Globus pallidus (tissue), 1 donor: ENCODE measurements around the gene MYBPHL.

Experiments used
- DNase-seq: peaks from one replicate; pipeline ENCODE4 v3.0.0-alpha.2; 2015; ENCODE audit warnings: low spot score

Gene MYBPHL

GRCh38 chr1:109281680-109282496 lies 24.9 kb downstream of the MYBPHL start:
- no peak for DNase-seq

- no peak for DNase-seq
These were observed 25.9 kb downstream of the MYBPHL start for GRCh38 chr1:109280862-109281261.

- no peak for DNase-seq
These were observed 27.1 kb downstream of the MYBPHL start for GRCh38 chr1:109279615-109280278.

- DNase-seq, result peak; percentile 88
These were observed 29.2 kb downstream of the MYBPHL start for GRCh38 chr1:109277434-109278204.

GRCh38 chr1:109275706-109276345 lies 31.0 kb downstream of the MYBPHL start:
- no peak for DNase-seq

- no peak for DNase-seq
These were observed 32.0 kb downstream of the MYBPHL start for GRCh38 chr1:109274533-109275476.

GRCh38 chr1:109273570-109274288 lies 33.1 kb downstream of the MYBPHL start:
- DNase-seq, result no peak

GRCh38 chr1:109272831-109273547 lies 33.8 kb downstream of the MYBPHL start:
- no peak for DNase-seq

GRCh38 chr1:109272021-109272799 lies 34.6 kb downstream of the MYBPHL start:
- no peak for DNase-seq

GRCh38 chr1:109271458-109271857 lies 35.4 kb downstream of the MYBPHL start:
- no peak for DNase-seq

GRCh38 chr1:109270623-109271317 lies 36.0 kb downstream of the MYBPHL start:
- DNase-seq, result no peak

- no peak for DNase-seq
These were observed 36.7 kb downstream of the MYBPHL start for GRCh38 chr1:109269981-109270622.

GRCh38 chr1:109269212-109269980 lies 37.4 kb downstream of the MYBPHL start:
- no peak for DNase-seq

- DNase-seq, result peak; percentile 74
These were observed 38.2 kb downstream of the MYBPHL start for GRCh38 chr1:109268431-109269211.

- DNase-seq, result no peak
These were observed 39.0 kb downstream of the MYBPHL start for GRCh38 chr1:109267743-109268300.

- no peak for DNase-seq
These were observed 39.8 kb downstream of the MYBPHL start for GRCh38 chr1:109266965-109267364.
